SK-N-SH treated with all-trans-retinoic acid at 6 μM for 48 hours (cell line): ENCODE data around the gene RAC2.

ENCODE experiments used
- ATAC-seq: fragments of 200-7000 bp; cut with Tn5 transposase; 3 replicates; pipeline ENCODE4 v1.9.1; 2020; ENCODE audit warnings: mild to moderate bottlenecking, moderate library complexity
- ARNTL ChIP-seq: fragments of 450-650 bp; formaldehyde crosslinking; IDR thresholded peaks from 2 replicates; pipeline ENCODE4 v1.5.0; 2020; ENCODE audit warnings: low read depth, mild to moderate bottlenecking, moderate library complexity, borderline replicate concordance
- BACH2 ChIP-seq: fragments of 250-450 bp; sonication (Bioruptor Pico); IDR thresholded peaks from 2 replicates; pipeline ENCODE4 v1.9.0; 2021; ENCODE audit warnings: mild to moderate bottlenecking, borderline replicate concordance
- CREB5 ChIP-seq: fragments of 250-450 bp; sonication (Bioruptor Pico); IDR thresholded peaks from 2 replicates; pipeline ENCODE4 v1.5.1; 2020; ENCODE audit warnings: low read depth, mild to moderate bottlenecking, moderate library complexity
- CSDC2 ChIP-seq: fragments of 250-450 bp; sonication (Bioruptor Pico); IDR thresholded peaks from 2 replicates; pipeline ENCODE4 v1.5.0; 2020; ENCODE audit warnings: mild to moderate bottlenecking, moderate library complexity
- CSRNP3 ChIP-seq: fragments of 250-450 bp; sonication (Bioruptor Pico); IDR thresholded peaks from 2 replicates; pipeline ENCODE4 v1.5.1; 2021; ENCODE audit warnings: mild to moderate bottlenecking, moderate library complexity
- ESRRG ChIP-seq: fragments of 250-450 bp; sonication (Bioruptor Pico); IDR thresholded peaks from 2 replicates; pipeline ENCODE4 v1.6.1; 2021; ENCODE audit warnings: mild to moderate bottlenecking
- GLIS3 ChIP-seq: fragments of 250-450 bp; sonication (Bioruptor Pico); IDR thresholded peaks from 2 replicates; pipeline ENCODE4 v1.5.0; 2020; ENCODE audit warnings: mild to moderate bottlenecking, moderate library complexity
- ISL1 ChIP-seq: fragments of 250-450 bp; sonication (Bioruptor Pico); IDR thresholded peaks from 2 replicates; pipeline ENCODE4 v2.1.2; 2022; ENCODE audit warnings: mild to moderate bottlenecking, moderate library complexity
- OSR1 ChIP-seq: fragments of 250-450 bp; sonication (Bioruptor Pico); IDR thresholded peaks from 2 replicates; pipeline ENCODE4 v1.8.0; 2022; ENCODE audit warnings: moderate library complexity, mild to moderate bottlenecking, inconsistent platforms
- PATZ1 ChIP-seq: fragments of 250-450 bp; sonication (Bioruptor Pico); IDR thresholded peaks from 2 replicates; pipeline ENCODE4 v1.8.0; 2020; ENCODE audit warnings: mild to moderate bottlenecking, moderate library complexity, borderline replicate concordance
- POU6F1 ChIP-seq: fragments of 250-450 bp; sonication (Bioruptor Pico); IDR thresholded peaks from 2 replicates; pipeline ENCODE4 v1.8.0; 2021; ENCODE audit warnings: low read depth, mild to moderate bottlenecking, moderate library complexity, borderline replicate concordance
- RARB ChIP-seq: fragments of 250-450 bp; sonication (Bioruptor Pico); IDR thresholded peaks from 2 replicates; pipeline ENCODE4 v1.8.0; 2021; ENCODE audit warnings: mild to moderate bottlenecking, moderate library complexity
- SNAI2 ChIP-seq: fragments of 250-450 bp; sonication (Bioruptor Pico); IDR thresholded peaks from 2 replicates; pipeline ENCODE4 v1.5.0; 2020; ENCODE audit warnings: mild to moderate bottlenecking, moderate library complexity
- TSHZ2 ChIP-seq: fragments of 250-450 bp; sonication (Bioruptor Pico); IDR thresholded peaks from 2 replicates; pipeline ENCODE4 v1.5.0; 2020; ENCODE audit warnings: mild to moderate bottlenecking, moderate library complexity
- ZC3H10 ChIP-seq: fragments of 250-450 bp; sonication (Bioruptor Pico); IDR thresholded peaks from 2 replicates; pipeline ENCODE4 v1.5.1; 2021; ENCODE audit warnings: mild to moderate bottlenecking, moderate library complexity
- ZFP3 ChIP-seq: fragments of 250-450 bp; sonication (Bioruptor Pico); IDR thresholded peaks from 2 replicates; pipeline ENCODE4 v1.5.0; 2020; ENCODE audit warnings: mild to moderate bottlenecking, moderate library complexity
- ZFP30 ChIP-seq: fragments of 450-650 bp; formaldehyde crosslinking; IDR thresholded peaks from 2 replicates; pipeline ENCODE4 v1.5.0; 2022; ENCODE audit warnings: mild to moderate bottlenecking, moderate library complexity
- ZNF565 ChIP-seq: fragments of 450-650 bp; formaldehyde crosslinking; conservative IDR thresholded peaks from 2 replicates; pipeline ENCODE4 v1.5.0; 2020; ENCODE audit warnings: low read depth, mild to moderate bottlenecking, moderate library complexity
- ZNF70 ChIP-seq: fragments of 450-650 bp; formaldehyde crosslinking; IDR thresholded peaks from 2 replicates; pipeline ENCODE4 v1.5.0; 2020; ENCODE audit warnings: mild to moderate bottlenecking, moderate library complexity
- ZNF8 ChIP-seq: fragments of 450-650 bp; formaldehyde crosslinking; IDR thresholded peaks from 2 replicates; pipeline ENCODE4 v1.5.0; 2020; ENCODE audit warnings: mild to moderate bottlenecking, moderate library complexity

The RAC2 gene

GRCh38 chr22:37182949-37183245, 61.2 kb downstream of the RAC2 start:
- ATAC-seq: no peak

GRCh38 chr22:37182101-37182948, 61.7 kb downstream of the RAC2 start:
- ATAC-seq: no peak
- TF ChIP-seq ZFP3 (no peak), OSR1 (CRISPR knock-in tag) (no peak), ZNF8 (CRISPR knock-in tag) (no peak), ZC3H10 (CRISPR knock-in tag) (no peak), CREB5 (no peak), ARNTL (no peak), RARB (CRISPR knock-in tag) (no peak), CSDC2 (CRISPR knock-in tag) (no peak), ZNF70 (CRISPR knock-in tag) (no peak), ZFP30 (CRISPR knock-in tag) (no peak), PATZ1 (CRISPR knock-in tag) (no peak)

More at GRCh38 chr22:37182949-37183245, 61.2 kb downstream of the RAC2 start:
- TF ChIP-seq ZFP30 (CRISPR knock-in tag): no peak
- TF ChIP-seq SNAI2 (CRISPR knock-in tag): no peak
- no peak for TF ChIP-seq ZNF565 (CRISPR knock-in tag)
- no peak for TF ChIP-seq ESRRG
- TF ChIP-seq POU6F1 (CRISPR knock-in tag): no peak
- no peak for TF ChIP-seq ZNF8 (CRISPR knock-in tag)
- no peak for TF ChIP-seq PATZ1 (CRISPR knock-in tag)
- no peak for TF ChIP-seq BACH2 (CRISPR knock-in tag)

GRCh38 chr22:37181681-37182080, 62.4 kb downstream of the RAC2 start:
- TF ChIP-seq ESRRG (no peak), CREB5 (no peak), CSRNP3 (CRISPR knock-in tag) (no peak), ZC3H10 (CRISPR knock-in tag) (no peak)
- ATAC-seq: no peak

GRCh38 chr22:37180531-37181231, 63.4 kb downstream of the RAC2 start:
- ATAC-seq: no peak
- TF ChIP-seq RARB (CRISPR knock-in tag): no peak
- no peak for TF ChIP-seq ZNF8 (CRISPR knock-in tag)
- no peak for TF ChIP-seq OSR1 (CRISPR knock-in tag)
- TF ChIP-seq GLIS3 (CRISPR knock-in tag): no peak
- TF ChIP-seq ZNF70 (CRISPR knock-in tag): no peak
- no peak for TF ChIP-seq ARNTL
- no peak for TF ChIP-seq TSHZ2 (CRISPR knock-in tag)
- TF ChIP-seq CSDC2 (CRISPR knock-in tag): no peak
- no peak for TF ChIP-seq ISL1 (CRISPR knock-in tag)
- TF ChIP-seq POU6F1 (CRISPR knock-in tag): no peak
